Activated CD8-positive, alpha-beta memory T cell treated with anti-CD3 and anti-CD28 coated beads, Interleukin-2, amount 50 U/mL, for 1 hour (primary cell): ENCODE measurements around the gene SPTA1.

Experiments used
- DNase-seq: peaks from one replicate; pipeline ENCODE4 v3.0.0-alpha.2; 2020; ENCODE audit errors: extremely low read depth

SPTA1 gene

GRCh38 chr1:158685085-158685484 lies 1.4 kb downstream of the SPTA1 start:
- DNase-seq: no peak

GRCh38 chr1:158681606-158682005 lies 4.9 kb downstream of the SPTA1 start:
- no peak for DNase-seq

- no peak for DNase-seq
Measured at GRCh38 chr1:158679289-158679688, 7.2 kb downstream of the SPTA1 start.

GRCh38 chr1:158675563-158676323 lies 10.8 kb downstream of the SPTA1 start:
- no peak for DNase-seq

- no peak for DNase-seq
Measured at GRCh38 chr1:158674302-158674701, 12.2 kb downstream of the SPTA1 start.

GRCh38 chr1:158666037-158666436 lies 20.5 kb downstream of the SPTA1 start:
- no peak for DNase-seq

GRCh38 chr1:158654571-158654970 lies 31.9 kb downstream of the SPTA1 start:
- DNase-seq: no peak

GRCh38 chr1:158654086-158654485 lies 32.4 kb downstream of the SPTA1 start:
- no peak for DNase-seq

- DNase-seq: no peak
Measured at GRCh38 chr1:158652721-158653334, 33.7 kb downstream of the SPTA1 start.

GRCh38 chr1:158649052-158649451 lies 37.5 kb downstream of the SPTA1 start:
- no peak for DNase-seq

GRCh38 chr1:158646465-158646864 lies 40.0 kb downstream of the SPTA1 start:
- no peak for DNase-seq

GRCh38 chr1:158644449-158644848 lies 42.1 kb downstream of the SPTA1 start:
- no peak for DNase-seq

- DNase-seq: no peak
Measured at GRCh38 chr1:158638904-158639303, 47.6 kb downstream of the SPTA1 start.

- DNase-seq: no peak
Measured at GRCh38 chr1:158638146-158638545, 48.4 kb downstream of the SPTA1 start.

- DNase-seq: no peak
Measured at GRCh38 chr1:158613764-158614163, 72.8 kb downstream of the SPTA1 start.

- DNase-seq: no peak
Measured at GRCh38 chr1:158611916-158612315, 74.6 kb downstream of the SPTA1 start.

- no peak for DNase-seq
Measured at GRCh38 chr1:158607296-158607695, 79.2 kb downstream of the SPTA1 start.

GRCh38 chr1:158604968-158605367 lies 81.5 kb downstream of the SPTA1 start, which contains the start of gene OR10Z1:
Gene OR10Z1, plus strand, starts transcription at chr1:158605268. Its CDS starts 1,171 bp downstream, at chr1:158606439.
- DNase-seq: no peak

- DNase-seq: no peak
Measured at GRCh38 chr1:158600735-158601134, 85.8 kb downstream of the SPTA1 start.

GRCh38 chr1:158586942-158587341 lies 99.6 kb downstream of the SPTA1 start:
- DNase-seq: no peak

GRCh38 chr1:158583962-158584361 lies 102.6 kb downstream of the SPTA1 start:
- DNase-seq: no peak

- no peak for DNase-seq
Measured at GRCh38 chr1:158579733-158580132, 106.8 kb downstream of the SPTA1 start, which contains the start of gene OR10X1. Gene OR10X1, minus strand, starts transcription at chr1:158579899. Its CDS starts 0 bp downstream, at chr1:158579899.

- DNase-seq: no peak
Measured at GRCh38 chr1:158577561-158577960, 109.0 kb downstream of the SPTA1 start.
